Keratinocyte (primary cell): ENCODE measurements around the gene PRRG1. TPM values are rescaled to one million over a fixed set of nuclear protein-coding genes. Genes with fewer than 3 reads are reported as not detected.

ENCODE experiments used
- DNase-seq: peaks from one replicate; pipeline ENCODE4 v3.0.0-alpha.2; 2011; ENCODE audit warnings: low read depth, missing footprints, low spot score
- FAIRE-seq: peaks from 2 replicates; lab custom pipeline; 2011; peaks lifted over from hg19 to GRCh38; lab: Jason Lieb, UNC
- H2AFZ ChIP-seq: 2 replicates; pipeline ENCODE4 v1.6.0; 2012; ENCODE audit warnings: low read length, control low read depth, inconsistent platforms; ENCODE audit not compliant: control insufficient read depth
- H3K27ac ChIP-seq: 2 replicates; pipeline ENCODE4 v1.5.1; 2011; ENCODE audit warnings: low read length; ENCODE audit not compliant: control insufficient read depth, insufficient read depth
- H3K27me3 ChIP-seq: 3 replicates; pipeline ENCODE4 v1.6.0; 2011; ENCODE audit warnings: low read length; ENCODE audit not compliant: control insufficient read depth, insufficient read depth; ENCODE audit errors: extremely low read depth
- H3K36me3 ChIP-seq, 2 experiments: 2 replicates in 1 of 2; 3 replicates in 1 of 2; pipeline ENCODE4 v1.5.1; 2011; ENCODE audit warnings: low read length in 2 of 2, mild to moderate bottlenecking in 1 of 2; ENCODE audit not compliant: control insufficient read depth in 2 of 2, insufficient read depth in 2 of 2; ENCODE audit errors: extremely low read depth in 1 of 2
- H3K4me1 ChIP-seq: 3 replicates; pipeline ENCODE4 v1.5.1; 2011; ENCODE audit warnings: low read length; ENCODE audit not compliant: control insufficient read depth, insufficient read depth; ENCODE audit errors: extremely low read depth
- H3K4me2 ChIP-seq: 3 replicates; pipeline ENCODE4 v1.6.0; 2011; ENCODE audit warnings: low read depth, low read length; ENCODE audit not compliant: control insufficient read depth, insufficient read depth; ENCODE audit errors: extremely low read depth
- H3K4me3 ChIP-seq, 3 experiments: fragments of 200-600 bp in 1 of 3; sonication (generic) in 1 of 3; 2 replicates in 2 of 3; 3 replicates in 1 of 3; pipeline ENCODE4 v1.5.1; 2011 to 2016; ENCODE audit warnings: low read length in 3 of 3, mild to moderate bottlenecking in 3 of 3, control low read depth in 2 of 3, inconsistent platforms in 1 of 3, low read depth in 1 of 3, mixed read lengths in 1 of 3, mixed run types in 1 of 3, moderate library complexity in 1 of 3; ENCODE audit not compliant: control insufficient read depth in 2 of 3, insufficient read depth in 2 of 3; ENCODE audit errors: extremely low read depth in 1 of 3
- H3K79me2 ChIP-seq: 2 replicates; pipeline ENCODE4 v1.6.0; 2012; ENCODE audit warnings: low read length; ENCODE audit not compliant: control insufficient read depth, insufficient read depth
- H3K9ac ChIP-seq: 3 replicates; pipeline ENCODE4 v1.6.0; 2011; ENCODE audit warnings: low read length; ENCODE audit not compliant: control insufficient read depth, insufficient read depth; ENCODE audit errors: extremely low read depth
- H3K9me1 ChIP-seq: 3 replicates; pipeline ENCODE4 v1.6.0; 2011; ENCODE audit warnings: low read length; ENCODE audit not compliant: control insufficient read depth, insufficient read depth; ENCODE audit errors: extremely low read depth
- H3K9me3 ChIP-seq: 2 replicates; pipeline ENCODE4 v1.5.1; 2012; ENCODE audit warnings: low read depth, low read length; ENCODE audit not compliant: control insufficient read depth
- H4K20me1 ChIP-seq: 3 replicates; pipeline ENCODE4 v1.6.0; 2011; ENCODE audit warnings: low read length; ENCODE audit not compliant: control insufficient read depth, insufficient read depth; ENCODE audit errors: extremely low read depth
- EZH2 ChIP-seq: IDR thresholded peaks from one replicate; pipeline ENCODE4 v1.6.1; 2012; ENCODE audit warnings: inconsistent platforms, mild to moderate bottlenecking, low read length, moderate library complexity
- dilution Hi-C: fragments of 300-500 bp; cut with MboI; formaldehyde crosslinking; loops from one replicate; pipeline ENCODE4 v1.7.0; 2020; ENCODE audit warnings: low sequenced_read_pairs; ENCODE audit not compliant: extremely low pct_ligation_motif_present
- polyA plus RNA-seq, 5 experiments: library from polyadenylated mRNA; depleted of rRNA in 3 of 5; stranded (reverse) in 3 of 5; stranded (forward) in 1 of 5; unstranded in 1 of 5; fragments of >200 nt; gene quantifications; 1 replicate in 1 of 5; 2 replicates in 3 of 5; 3 replicates in 1 of 5; pipeline versions ENCODE4 v1.2.1 to v1.2.3, GENCODE V29; 2011 to 2012; ENCODE audit warnings: missing spikeins in 2 of 5, low read depth in 1 of 5, low replicate concordance in 1 of 5
- TF ChIP-seq, protein P1 (sequence below), 3 experiments: IDR thresholded peaks in 1 of 3; conservative IDR thresholded peaks in 1 of 3; optimal IDR thresholded peaks in 1 of 3; 2 replicates in 2 of 3; 3 replicates in 1 of 3; pipeline versions ENCODE3 to v1.5.1; 2011; ENCODE audit warnings: low read length in 3 of 3, mild to moderate bottlenecking in 3 of 3, moderate library complexity in 2 of 3, control low read depth in 1 of 3, inconsistent platforms in 1 of 3; ENCODE audit not compliant: insufficient read depth in 2 of 3; ENCODE audit errors: extremely low read depth in 1 of 3

The PRRG1 gene
- polyA plus RNA-seq, 1 donor (not counting 4 experiments of a cell fraction or from before 2014, with no cell fraction given), result 29.2 TPM

DNA sequence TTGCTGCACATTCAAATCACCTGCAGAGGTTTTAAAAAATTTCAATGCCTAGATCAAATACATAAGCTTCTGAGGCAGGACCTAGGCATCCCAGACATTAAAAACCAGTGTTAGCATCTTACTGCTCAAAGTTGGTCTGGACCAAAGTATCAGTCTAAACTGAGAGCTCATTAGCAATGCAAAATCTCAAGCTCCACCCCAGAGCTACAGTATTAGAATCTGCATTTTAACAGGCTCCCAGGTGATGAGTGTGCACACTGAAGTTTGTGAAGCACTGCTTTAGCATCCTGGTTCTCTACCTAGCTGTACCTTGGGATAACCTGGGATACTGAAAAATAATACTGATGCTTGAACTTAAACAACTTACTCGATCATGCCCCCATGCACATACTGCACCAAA is 96.0 kb downstream of the PRRG1 start:
- Histone ChIP-seq H3K4me1 (no peaks in the 10 kb centered on the region), H2AFZ (no peak overlapping the region), H3K9me3 (no peaks in the 10 kb centered on the region), H3K4me2 (no peak overlapping the region), H3K4me3 (no peak overlapping the region), H3K9me1 (no peaks in the 10 kb centered on the region), H4K20me1 (no peaks in the 10 kb centered on the region), H3K9ac (no peak overlapping the region), H3K27me3 (no peaks in the 10 kb centered on the region), H3K79me2 (no peaks in the 10 kb centered on the region), H3K27ac (no peak overlapping the region), H3K36me3 (no peaks in the 10 kb centered on the region)
- no peak for DNase-seq
- dilution Hi-C loops, result no loop called here
- FAIRE-seq, result no peak
- TF ChIP-seq EZH2, result no peak
- TF ChIP-seq, protein P1, sequence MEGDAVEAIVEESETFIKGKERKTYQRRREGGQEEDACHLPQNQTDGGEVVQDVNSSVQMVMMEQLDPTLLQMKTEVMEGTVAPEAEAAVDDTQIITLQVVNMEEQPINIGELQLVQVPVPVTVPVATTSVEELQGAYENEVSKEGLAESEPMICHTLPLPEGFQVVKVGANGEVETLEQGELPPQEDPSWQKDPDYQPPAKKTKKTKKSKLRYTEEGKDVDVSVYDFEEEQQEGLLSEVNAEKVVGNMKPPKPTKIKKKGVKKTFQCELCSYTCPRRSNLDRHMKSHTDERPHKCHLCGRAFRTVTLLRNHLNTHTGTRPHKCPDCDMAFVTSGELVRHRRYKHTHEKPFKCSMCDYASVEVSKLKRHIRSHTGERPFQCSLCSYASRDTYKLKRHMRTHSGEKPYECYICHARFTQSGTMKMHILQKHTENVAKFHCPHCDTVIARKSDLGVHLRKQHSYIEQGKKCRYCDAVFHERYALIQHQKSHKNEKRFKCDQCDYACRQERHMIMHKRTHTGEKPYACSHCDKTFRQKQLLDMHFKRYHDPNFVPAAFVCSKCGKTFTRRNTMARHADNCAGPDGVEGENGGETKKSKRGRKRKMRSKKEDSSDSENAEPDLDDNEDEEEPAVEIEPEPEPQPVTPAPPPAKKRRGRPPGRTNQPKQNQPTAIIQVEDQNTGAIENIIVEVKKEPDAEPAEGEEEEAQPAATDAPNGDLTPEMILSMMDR (optimal IDR thresholded peaks at IDR 0.05 in 1 of 3, IDR thresholded peaks at IDR 0.05 in 1 of 3, conservative IDR thresholded peaks at IDR 0.05 in 1 of 3; ENCODE audit: extremely low read depth in 1 of 3, insufficient read depth in 2 of 3, low read length in 3 of 3), result no peak

DNA sequence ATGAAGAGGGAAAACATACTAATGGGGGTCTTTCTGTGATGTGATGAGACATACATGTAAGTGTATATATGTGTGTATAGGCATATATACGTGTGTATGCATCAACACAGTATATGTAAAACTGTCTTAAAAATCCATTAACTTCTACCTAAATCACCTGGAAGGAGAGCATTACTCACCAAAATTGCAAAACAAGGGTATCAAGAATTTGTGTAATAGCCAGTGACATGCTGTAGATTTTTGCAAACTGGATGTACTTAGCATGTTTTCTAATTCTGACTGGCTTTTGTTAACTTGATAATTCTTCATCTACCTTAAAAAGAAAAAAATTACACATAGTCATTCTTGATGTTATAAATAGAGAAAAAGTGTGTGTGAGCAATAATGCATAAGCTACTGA is 104.7 kb downstream of the PRRG1 start:
- FAIRE-seq, result peak; percentile 23
- no peak overlapping the region for H3K27ac ChIP-seq

More for the DNA sequence above, 104.7 kb downstream of the PRRG1 start:
- dilution Hi-C loops, result no loop called here
- Histone ChIP-seq H3K27me3 (no peaks in the 10 kb centered on the region), H4K20me1 (no peaks in the 10 kb centered on the region), H3K9me3 (no peaks in the 10 kb centered on the region), H2AFZ (no peak overlapping the region), H3K36me3 (peaks cover 0 to 4% of the 10 kb centered on the region in 2 experiments), H3K9ac (no peak overlapping the region), H3K79me2 (no peaks in the 10 kb centered on the region), H3K4me3 (no peak overlapping the region), H3K4me2 (no peak overlapping the region), H3K4me1 (peaks cover 28% of the 10 kb centered on the region), H3K9me1 (no peaks in the 10 kb centered on the region)
- no peak for TF ChIP-seq EZH2
- TF ChIP-seq, protein P1 (optimal IDR thresholded peaks at IDR 0.05 in 1 of 3, IDR thresholded peaks at IDR 0.05 in 1 of 3, conservative IDR thresholded peaks at IDR 0.05 in 1 of 3; ENCODE audit: extremely low read depth in 1 of 3, insufficient read depth in 2 of 3, low read length in 3 of 3), result no peak
- no peak for DNase-seq
